ENCODE results near the gene MPPED2. TPM values are rescaled to one million over a fixed set of nuclear protein-coding genes. Genes with fewer than 3 reads are reported as not detected.

MPPED2 gene
- total and polyA plus RNA-seq, 10 of the 15 experiments (the other 5 are each of a cell fraction or from before 2014, with no cell fraction given): not detected

- ChIA-PET RAD21 (ENCODE audit: unreplicated experiment) (no interaction called here), POLR2A (no interaction called here), CTCF (no interaction called here), SMC1A (ENCODE audit: uncharacterized antibody, unreplicated experiment) (no interaction called here)
- Histone ChIP-seq H3K9ac (ENCODE audit: control insufficient read depth, insufficient read depth, low read length) (no peak overlapping the region), H3K36me3 (ENCODE audit: control insufficient read depth in 2 of 2, insufficient read depth in 2 of 2, low read length in 1 of 2) (no peaks in the 10 kb centered on the region), H4K20me1 (ENCODE audit: control insufficient read depth, insufficient read depth) (no peaks in the 10 kb centered on the region), H3K27ac (ENCODE audit: control insufficient read depth, insufficient read depth) (no peak overlapping the region), H3K4me3 (no peak overlapping the region), H3K4me1 (ENCODE audit: control insufficient read depth, insufficient read depth, low read length) (no peaks in the 10 kb centered on the region), H3K9me3 (replicated peaks; ENCODE audit: control insufficient read depth, insufficient read depth, low read length) (no peaks in the 10 kb centered on the region), H3K4me2 (ENCODE audit: control insufficient read depth, insufficient read depth) (no peak overlapping the region), H2AFZ (ENCODE audit: control insufficient read depth, low read depth, low read length) (no peak overlapping the region), H3K79me2 (ENCODE audit: control insufficient read depth, insufficient read depth, low read length) (no peaks in the 10 kb centered on the region), H3K27me3 (replicated peaks in 1 of 2; ENCODE audit: control insufficient read depth in 2 of 2, insufficient read depth in 2 of 2, low read length in 1 of 2) (no peaks in the 10 kb centered on the region; a peak in 2 of 4 replicates)
- DNase-seq (ENCODE audit: low read depth, low spot score) (no peak), ATAC-seq (no peak), FAIRE-seq (no peak)
- no TSS peak for BruUV-seq (replicated peaks)
- WGBS (ENCODE audit: insufficient coverage, insufficient replicate concordance, low lambda C conversion rate, missing lambda C conversion rate): 50% methylated on average over 2 of the region's 2 CpGs
- TF ChIP-seq CTCF (IDR thresholded peaks at IDR 0.05 in 2 of 3, conservative IDR thresholded peaks at IDR 0.05 in 1 of 3; ENCODE audit: control insufficient read depth in 2 of 3, extremely low read depth in 1 of 3, insufficient read depth in 1 of 3, low read depth in 3 of 3, low read length in 3 of 3): no peak
- no peak for TF ChIP-seq FOS (IDR thresholded peaks at IDR 0.05; ENCODE audit: borderline replicate concordance, extremely low read depth, insufficient read length)
- TF ChIP-seq IRF5 (IDR thresholded peaks at IDR 0.05; ENCODE audit: borderline replicate concordance): no peak
- no peak for TF ChIP-seq POLR2A (IDR thresholded peaks at IDR 0.05; ENCODE audit: low read depth, low read length)
- no peak for TF ChIP-seq RB1 (IDR thresholded peaks at IDR 0.05; ENCODE audit: borderline replicate concordance)
- TF ChIP-seq SREBF1 (IDR thresholded peaks at IDR 0.05; ENCODE audit: low read length): no peak
- TF ChIP-seq ELK1 (IDR thresholded peaks at IDR 0.05; ENCODE audit: low read depth, low read length): no peak
- no peak for TF ChIP-seq MXI1 (IDR thresholded peaks at IDR 0.05; ENCODE audit: low read depth, low read length)
- TF ChIP-seq DPF2 (IDR thresholded peaks at IDR 0.05): no peak
- TF ChIP-seq BRCA1 (IDR thresholded peaks at IDR 0.05; ENCODE audit: low read depth, low read length): no peak
- TF ChIP-seq PML (IDR thresholded peaks at IDR 0.05; ENCODE audit: low read length): no peak
- intact Hi-C loops (cut with micrococcal nuclease; ENCODE audit: unreplicated experiment): no loop called here
- in situ Hi-C loops (cut with MboI): no loop called here
Measured at GRCh38 chr11:30429550-30429949, 156.6 kb downstream of the MPPED2 start.

All from GM12878 (cell line).